HG03432 (cell line): ENCODE results near the gene HOXB5.

ENCODE experiments used
- ATAC-seq: cut with Tn5 transposase; IDR thresholded peaks from one replicate; pipeline ENCODE4 v1.9.1; 2021; ENCODE audit warnings: mild to moderate bottlenecking, moderate library complexity; ENCODE audit not compliant: unreplicated experiment

HOXB5 gene

DNA sequence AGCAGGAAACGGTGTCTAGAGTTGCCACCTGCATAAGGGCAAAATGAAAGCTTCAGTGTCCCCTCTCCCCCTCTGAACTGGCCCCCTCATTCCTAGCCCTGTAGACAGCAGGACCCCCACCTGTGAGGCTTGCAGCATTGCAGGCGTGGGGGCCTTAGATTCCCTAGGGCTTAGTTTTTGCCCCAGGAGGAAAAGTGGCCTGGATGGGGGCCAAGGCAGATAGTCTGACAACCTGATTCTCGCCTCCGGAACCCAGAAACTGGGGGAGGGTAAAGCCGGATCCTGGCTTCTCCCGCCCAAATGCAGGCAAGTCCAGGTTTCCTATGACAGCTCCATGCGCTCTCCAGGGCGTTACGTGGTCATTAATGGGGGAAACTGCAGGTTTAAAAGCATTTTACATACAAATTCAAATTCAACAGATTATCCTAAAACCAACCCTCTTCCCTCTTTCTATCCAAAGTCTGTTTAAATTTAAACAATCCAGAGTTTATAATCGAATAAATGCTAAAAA lies 11.9 kb upstream of the HOXB5 start:
- ATAC-seq, result no peak

DNA sequence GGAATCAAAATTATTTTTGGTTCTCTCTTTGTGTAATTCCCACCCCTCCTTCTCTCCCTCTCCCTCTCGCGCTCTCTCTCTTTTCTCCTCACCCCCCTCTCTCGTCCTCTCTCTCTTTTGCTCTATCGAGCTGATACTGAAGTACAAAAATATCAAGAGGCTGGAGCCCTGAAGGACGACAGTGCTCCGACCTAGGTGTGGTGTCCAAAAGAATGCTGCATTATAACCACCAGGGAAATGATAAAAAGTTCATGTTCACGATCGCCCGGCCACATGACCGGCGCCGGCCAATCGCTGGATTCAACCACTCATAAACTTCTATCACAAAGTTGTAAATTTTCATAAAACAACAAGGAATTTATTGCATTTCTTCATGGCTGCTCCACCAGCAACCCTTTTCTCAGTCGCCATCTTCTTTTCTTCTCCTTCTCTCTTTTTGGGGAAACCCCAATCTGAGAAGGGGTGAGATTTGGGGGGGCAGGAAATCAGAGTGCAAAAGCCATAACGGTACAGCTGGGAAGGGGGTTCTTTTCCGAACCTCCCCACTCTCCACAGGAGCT lies 11.3 kb upstream of the HOXB5 start, which contains the start of gene HOXB6:
Gene HOXB6, minus strand, starts transcription at position 217 of the 560 bp plus-strand sequence. CDS start 6,836 bp downstream, outside the sequence.
- no peak for ATAC-seq

DNA sequence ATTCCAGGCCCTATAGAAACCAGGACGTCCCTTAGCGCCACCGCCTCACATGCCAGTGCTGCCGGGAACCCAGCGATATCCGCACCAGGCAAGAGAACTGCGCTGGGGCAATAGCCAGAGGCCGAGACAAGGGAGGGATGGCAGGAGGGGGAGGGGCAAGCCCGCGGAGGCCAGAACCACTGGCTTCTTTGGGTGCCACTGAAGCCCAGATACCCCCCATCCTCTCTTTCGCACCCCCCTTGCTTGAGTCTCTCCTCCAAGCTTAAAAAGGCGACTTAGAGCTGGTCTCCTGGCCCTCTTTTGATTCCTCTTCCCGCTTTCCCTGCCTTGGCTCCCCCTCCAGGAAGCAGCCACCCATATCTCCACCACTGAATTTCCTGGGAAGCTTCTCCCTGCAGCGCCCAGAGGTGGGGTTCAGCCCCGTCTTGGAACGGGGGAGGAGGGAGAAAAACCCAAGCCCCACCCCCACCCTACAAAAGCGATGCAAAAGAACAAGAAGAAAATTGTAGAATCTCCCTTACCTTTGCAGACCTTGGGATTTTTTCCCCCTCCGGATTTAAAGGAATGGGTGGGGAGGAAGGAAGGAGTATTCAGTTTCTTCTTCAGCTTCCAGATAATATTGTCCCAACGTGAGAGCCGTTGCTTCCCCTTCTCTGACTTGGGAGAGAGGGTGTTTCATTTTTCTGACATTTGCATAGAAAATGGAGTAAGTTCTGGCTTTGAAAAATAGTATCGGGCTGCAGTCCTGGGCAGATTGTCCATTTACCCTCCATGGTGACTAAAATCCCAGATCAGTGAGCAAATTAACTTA lies 10.6 kb upstream of the HOXB5 start:
- ATAC-seq, result no peak

DNA sequence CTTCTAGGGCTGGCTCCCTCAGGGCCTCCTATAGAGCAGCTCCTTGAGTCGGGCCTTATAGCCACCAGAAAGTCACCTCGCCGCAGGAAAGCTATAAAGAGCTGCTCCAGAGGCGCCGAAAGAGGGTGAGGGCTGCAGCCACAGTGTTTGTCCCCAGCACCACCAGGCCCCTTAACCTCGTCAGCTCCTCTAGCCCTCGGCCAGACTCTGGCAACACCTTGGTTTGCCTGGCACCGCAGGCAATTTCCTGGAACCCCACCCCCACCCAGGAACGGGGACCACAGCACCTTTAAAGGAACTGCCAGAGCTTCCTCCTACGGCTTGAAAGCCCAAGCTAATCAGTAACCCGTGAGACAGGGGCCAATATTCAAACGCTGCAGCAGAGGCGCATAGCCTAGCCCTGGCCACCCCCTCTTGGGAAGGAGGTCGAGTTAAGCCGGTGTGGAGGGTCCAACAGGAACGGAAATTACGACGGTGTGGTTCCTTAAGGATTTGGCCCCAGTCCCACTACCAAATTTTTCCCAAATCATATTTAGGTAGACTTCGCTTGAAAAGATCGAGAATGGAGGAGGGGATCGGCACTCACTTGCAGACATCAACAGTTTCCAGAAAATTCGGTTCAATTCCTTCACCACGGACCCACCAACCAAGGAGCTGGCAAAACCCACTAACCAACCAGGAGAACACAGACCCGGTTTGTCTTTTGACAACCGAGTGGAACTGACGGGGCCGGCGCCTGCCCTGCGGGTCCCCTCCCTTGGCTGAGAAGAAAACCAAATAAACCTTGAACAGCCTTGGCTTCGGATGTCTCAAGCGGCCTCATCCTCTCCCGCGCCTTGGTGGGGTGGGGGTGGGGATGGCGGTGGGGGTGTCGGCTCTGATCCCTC lies 8.2 kb upstream of the HOXB5 start:
- ATAC-seq, result no peak

DNA sequence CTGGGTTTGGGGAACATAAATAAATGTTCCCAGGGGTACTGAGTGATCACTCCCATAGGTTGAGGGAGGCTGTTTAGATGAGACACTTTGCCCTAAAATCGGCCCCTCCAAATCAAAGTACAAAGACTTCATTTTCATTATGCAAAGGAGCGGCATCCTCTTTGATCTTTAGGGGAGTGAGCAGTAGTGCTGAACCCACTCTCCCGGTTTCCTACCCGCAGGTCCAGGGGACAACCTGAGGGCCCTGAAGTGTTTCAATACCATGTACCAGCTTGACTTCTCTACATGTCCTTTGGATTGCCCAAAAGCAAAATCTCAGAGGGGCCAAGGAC lies 7.6 kb upstream of the HOXB5 start:
- ATAC-seq, result no peak

DNA sequence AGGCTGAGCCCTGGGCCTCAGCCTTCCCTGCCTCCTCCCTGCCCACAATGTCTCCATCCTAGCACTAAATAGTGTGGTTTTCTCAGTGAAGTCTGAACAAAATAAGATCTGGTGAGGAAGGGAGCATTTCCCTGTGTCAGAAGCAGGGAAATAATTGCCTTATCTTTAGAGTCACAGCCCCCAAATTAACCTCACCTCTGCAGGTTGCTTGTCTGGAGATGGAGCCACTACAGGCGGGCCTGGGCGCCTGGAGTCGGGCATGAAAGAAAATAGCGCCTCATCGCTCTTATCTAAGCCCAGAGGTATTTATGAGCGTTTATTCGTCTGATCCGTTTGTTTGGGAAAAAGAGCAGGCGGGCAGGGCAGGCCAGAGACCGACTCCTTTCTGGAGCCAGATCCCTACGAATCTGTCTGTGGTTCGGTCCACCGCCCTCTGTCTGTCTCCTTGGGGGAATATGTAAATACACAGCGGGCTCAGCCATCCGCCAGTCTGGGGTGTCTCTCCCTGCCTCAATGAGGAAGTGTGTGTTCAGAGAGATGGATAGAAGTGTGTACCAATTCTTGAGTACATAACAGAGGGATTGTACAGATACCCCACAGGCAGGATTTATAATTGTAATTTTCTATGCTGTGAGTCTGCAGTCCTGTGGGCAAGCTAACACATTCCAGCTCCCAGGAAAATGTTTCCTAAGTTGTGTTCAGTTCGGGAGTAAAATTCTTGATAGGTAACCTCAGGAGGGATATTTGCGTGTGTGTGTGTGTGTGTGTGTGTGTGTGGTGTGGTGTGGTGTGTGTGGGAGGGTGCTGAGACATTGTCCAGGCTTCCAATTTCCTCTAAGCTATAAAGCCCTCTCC lies 6.9 kb upstream of the HOXB5 start:
- ATAC-seq, result no peak

DNA sequence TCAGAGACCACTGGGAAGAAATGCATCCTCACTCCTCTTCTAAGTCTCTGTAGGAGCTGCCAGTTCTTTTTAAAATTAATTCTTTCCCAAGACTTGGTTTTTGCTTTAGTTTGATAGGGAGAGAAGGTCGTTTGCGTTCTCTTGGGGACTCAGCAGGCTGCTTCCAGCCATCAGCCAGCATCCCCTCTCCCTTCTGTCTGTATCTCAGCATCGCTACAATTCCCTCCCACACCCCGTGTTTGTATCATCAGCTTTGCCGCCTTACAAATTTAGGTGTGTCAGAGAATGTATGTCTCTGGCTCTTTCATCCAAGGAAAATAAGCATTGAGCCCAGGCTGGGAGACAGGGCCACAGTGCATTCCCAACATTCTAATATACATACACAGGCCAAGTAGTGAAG lies 5.8 kb upstream of the HOXB5 start:
- ATAC-seq, result no peak

DNA sequence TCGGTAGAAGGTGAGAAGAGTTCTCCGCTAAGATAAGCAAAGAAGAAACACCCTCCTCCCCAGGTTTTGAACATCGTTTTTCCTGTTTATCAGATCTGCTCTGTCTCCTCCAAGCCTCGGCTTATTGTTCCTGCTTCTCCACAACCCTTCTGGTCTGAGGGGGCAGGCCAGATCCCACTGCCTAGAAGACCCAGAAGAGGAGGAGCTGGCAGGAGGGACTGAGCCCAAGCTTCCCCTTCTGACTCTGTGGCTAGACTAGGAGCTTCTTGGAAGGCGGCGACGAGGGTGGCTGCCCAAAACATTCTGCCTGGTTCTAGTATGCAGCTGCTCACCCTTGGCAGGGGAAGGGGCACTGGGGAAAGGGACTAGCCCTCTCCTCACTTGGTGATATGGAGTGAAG lies 5.2 kb upstream of the HOXB5 start:
- ATAC-seq, result no peak

DNA sequence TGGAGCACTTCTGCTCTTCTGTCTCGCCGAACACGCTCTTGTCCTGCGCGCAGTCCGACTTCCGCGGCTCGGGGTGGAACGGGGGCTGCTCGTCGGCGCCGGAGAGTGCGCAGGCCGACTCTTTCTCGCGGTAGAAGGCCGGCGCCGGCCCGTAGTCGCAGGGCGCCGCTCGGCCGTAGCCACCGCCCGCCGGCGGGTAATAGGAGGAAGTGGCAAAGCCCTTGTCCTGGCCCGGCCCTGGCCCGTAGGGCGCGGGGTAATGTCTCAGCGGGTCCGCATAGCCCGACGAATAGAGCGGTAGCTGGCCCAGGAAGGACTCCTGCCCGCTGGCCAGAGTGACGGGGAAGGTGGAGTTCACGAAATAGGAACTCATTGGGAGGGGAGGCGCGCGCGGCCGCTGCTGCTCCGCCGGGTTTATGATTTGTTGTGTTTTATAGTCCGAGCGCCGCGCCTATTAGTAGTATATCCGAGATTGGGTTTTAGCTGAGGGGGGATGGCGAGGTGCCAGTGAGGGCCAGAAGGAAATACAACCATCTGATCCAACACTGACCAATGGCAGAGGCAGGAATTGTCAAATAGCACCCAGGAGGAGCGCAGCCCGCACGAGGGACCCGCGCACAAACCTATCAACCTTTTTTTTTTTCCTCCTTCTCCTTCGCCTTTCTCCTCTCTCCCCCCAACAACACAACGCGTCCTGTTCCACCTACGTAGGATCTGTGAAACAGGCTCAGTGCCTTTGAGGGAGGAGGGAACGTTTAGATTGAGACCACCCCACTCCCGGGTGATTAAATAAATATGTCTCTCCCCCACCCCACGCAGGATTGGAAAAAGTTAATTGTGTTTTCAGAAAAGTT lies 4.4 kb upstream of the HOXB5 start:
- peak; percentile 36 for ATAC-seq

DNA sequence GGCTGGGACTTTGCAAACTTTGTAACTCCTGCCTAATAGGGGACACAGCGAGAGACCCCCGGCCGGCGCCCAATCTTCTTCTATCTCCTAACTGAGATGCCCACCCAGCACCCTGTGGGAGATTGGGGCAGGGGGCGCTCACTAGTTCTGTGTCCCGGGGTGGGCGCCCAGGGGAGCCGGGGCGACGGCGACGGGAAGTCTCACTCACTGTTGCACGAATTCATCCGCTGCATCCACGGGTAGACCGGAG lies 3.9 kb upstream of the HOXB5 start:
- no peak for ATAC-seq

DNA sequence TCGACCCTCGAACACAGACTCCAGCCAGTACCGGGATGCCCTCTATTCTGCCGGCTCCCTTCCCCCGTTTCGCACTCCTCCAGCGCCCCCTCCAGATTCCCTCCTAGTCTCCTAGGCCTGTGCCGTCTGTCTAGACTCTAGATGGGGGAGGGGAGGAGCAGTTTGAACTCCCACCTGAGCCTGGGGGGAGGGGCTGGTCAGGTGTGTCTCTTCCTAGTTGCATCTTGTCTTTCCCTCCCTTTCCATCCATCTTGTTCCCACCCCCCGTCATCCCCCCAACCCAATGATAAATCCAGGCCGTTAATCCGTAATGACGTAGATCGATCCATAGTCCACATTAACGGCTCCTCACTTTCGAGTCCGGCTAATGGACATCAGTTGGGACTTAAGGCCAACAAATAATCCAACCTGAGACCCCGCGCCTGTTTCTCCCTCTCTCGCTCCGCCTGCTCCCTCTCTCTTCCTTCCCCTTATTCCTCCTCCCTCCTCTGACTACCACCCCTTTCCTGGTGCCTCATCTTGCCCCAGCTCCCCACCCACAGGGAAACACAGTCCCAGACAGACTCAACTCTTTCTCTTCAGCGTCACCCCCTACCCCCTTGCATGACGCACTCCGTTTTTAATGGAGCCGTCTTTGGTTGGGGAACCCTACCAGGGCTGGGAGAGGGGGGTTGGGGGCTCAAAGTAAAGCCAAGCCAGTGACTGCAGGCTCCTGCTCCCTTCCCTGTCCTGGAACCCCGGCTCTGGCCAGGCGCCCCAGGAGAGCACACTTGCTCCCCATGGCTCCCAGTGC lies 3.4 kb upstream of the HOXB5 start:
- no peak for ATAC-seq

DNA sequence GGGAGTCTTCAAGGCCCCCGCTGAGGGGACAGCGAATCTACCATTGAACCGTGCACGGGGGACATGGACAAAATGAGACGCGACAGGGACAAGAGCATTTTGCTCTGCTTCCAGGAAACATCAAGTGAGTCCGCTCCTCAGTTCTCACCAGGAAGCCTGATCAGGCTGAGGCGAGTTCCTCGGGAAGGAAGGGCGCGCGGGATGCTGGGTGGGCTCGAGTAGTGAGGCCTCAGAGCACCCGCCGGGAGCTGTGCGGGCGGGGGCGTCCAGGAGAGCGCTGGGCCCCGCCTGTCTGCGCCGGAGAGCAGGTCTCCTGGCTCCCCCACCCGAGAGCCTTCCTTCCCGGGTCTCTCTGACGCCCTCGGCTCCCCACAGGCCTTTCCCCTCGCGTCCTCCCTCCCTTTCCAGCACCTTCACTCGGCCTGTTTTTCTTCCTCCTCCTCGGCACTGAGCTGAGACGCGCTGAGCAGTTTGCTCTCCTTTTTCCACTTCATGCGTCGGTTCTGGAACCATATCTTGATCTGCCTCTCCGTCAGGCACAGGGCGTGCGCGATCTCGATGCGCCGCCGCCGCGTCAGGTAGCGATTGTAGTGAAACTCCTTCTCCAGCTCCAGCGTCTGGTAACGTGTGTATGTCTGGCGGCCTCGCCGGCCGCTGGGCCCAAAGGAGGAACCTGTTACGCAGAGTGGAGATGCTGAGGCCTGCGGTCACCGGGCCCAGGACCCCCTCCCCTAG lies 2.6 kb upstream of the HOXB5 start:
- no peak for ATAC-seq

DNA sequence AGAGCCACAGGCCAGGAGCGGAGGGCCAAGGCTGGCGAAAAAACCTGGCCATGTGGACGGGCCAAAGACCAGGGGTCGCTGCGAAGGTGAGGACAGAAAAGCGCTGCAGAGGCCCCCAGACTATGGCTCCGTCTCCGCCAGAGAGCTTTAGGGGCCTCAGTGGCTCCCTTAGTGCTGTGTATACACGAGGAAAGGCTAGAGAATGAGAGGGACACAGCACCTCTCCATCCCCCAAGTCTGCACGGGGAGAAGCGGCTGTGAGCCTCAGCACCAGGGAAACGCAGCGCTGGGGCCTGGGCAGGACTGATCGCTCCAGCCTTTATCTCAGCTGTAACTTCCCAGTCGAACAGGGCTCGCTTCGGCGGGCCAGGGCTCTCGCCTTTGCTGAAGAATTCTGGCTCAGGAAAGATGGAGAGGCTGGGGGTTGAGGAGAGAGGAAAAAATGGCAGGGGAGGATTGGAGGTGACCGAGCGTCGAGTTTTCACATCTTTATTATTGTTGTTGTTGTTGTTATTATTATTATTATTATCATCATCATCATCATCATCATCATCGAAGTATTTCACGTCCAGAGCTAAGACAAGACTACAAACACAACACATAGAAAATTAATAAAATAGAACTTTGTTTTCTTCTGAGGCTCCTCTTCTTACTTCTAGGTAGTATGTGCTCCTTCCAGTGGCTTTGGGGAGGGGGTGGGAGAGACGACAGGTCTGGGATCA lies 1.9 kb upstream of the HOXB5 start:
- ATAC-seq, result no peak

DNA sequence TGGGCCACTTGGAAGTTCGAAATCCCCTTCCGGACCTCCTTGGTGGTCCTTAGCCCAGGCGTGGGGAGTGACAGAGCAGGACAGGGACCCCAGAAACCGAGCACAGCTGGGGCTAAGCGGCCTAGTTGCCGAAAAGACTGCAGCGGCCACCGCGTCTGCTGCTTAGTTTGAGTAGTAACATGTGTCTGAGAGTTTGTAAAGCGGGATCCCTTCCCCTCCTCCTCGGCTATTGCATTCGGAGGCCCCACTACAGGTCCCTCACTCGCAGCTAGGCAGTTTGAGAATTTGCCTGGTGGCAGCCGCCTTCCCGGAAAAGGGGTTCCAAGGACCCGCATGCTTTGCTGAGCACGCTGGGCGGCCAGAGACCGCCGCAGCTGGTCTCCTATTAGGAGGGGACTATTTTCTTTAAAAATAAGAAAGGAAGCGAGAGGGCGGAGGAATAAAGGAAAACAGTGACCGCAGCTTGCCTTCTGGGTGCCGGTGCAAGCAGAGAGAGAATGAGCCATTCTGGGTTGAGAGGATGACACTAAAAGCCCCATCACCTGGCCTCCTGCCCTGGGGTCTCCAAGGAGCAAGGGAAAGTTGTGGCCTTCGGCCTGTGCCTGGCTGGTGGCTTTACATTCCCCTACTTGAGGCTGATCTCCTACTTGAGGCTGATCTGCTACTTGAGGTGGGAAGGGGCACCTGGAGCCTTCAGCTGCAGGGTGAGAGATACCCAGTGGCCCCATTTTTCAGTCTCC lies 1.1 kb upstream of the HOXB5 start:
- no peak for ATAC-seq

DNA sequence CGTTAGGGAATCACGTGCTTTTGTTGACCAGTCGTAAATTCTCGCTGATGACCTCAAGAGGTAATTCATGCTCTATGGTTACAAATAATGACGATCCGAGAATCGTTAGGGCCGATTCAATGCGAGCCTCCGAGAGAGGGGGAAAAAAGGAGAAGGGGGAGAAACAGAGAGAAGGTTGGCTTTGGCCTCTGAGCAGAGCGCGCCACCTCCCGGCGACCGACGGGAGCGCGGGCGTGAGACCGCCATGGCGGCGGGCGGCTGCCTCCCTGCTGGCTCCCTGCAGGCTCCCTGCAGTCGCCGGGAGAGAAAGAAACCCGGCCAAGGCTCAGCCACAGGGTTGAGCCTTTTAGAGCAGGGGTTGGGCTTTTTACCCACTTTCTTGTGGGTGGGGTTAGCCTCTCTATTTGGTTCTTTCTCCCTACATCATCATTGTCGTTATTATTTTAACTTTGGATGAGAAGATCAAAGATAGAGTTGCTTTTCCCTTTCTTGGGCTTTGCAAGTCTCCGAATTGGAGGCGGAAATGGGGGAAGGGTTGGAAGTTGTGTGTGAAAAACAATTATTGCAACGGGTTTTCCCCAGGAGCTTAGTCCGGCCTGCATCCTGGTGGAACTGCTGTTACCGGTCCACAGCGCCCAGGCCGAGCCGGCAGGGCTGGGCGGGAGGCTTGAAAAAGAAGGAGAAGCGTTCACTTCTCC lies 410 bp upstream of the HOXB5 start:
- ATAC-seq, result no peak

DNA sequence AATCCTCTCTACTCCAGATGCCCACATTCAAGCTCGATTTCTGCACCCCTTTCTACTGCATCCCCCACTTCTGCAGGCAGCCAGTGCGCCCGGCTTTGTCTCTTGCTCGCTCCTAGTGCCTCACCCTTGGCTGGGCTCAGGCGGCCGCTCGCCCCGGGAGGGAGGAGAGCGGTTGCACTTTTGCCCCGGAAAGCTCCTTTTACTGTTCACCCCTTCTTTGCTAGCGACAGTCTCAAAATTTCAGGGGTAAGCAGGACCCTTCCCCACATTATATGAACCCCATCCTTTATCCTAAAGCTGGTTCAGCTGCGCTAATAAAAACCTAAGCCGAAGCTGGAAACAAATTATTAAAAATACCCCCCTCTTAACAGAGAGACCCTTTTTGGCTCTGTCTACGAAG lies 1.0 kb downstream of the HOXB5 start:
- no peak for ATAC-seq

DNA sequence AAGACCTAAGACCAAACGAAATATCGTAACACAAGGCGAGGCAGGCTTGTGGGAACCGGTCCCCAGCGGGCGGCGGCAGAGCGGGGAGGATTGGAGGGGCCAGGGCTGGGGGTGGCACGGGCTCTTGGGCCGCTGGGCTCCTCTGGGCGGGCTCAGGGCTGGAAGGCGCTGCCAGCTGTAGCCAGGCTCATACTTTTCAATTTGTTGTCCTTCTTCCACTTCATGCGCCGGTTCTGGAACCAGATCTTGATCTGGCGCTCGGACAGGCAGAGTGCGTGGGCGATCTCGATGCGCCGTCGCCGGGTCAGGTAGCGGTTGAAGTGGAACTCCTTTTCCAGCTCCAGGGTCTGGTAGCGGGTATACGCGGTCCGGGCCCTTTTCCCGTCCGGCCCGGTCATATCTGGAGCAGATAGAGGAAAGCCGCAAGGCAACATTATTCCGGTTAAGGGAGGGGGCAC lies 1.5 kb downstream of the HOXB5 start:
- no peak for ATAC-seq
